Body of pancreas (tissue), 4 donors: Measurements from ENCODE around the gene LRRC56. TPM values are rescaled to one million over a fixed set of nuclear protein-coding genes. Genes with fewer than 3 reads are reported as not detected.

Experiments used
- ATAC-seq: fragments of 150-250 bp; one replicate; pipeline ENCODE4 v1.9.1; 2016
- DNase-seq, 4 donors: peaks; one replicate each; pipeline ENCODE4 v3.0.0-alpha.2; 2019
- H3K27ac ChIP-seq, 4 donors: fragments of 200-600 bp; sonication (generic); 1 replicate in 3 of 4; 2 replicates in 1 of 4; pipeline versions ENCODE4 v1.5.1 to v1.6.1; 2016 to 2019; ENCODE audit warnings: mild to moderate bottlenecking in 1 of 4, mixed read lengths in 1 of 4, moderate library complexity in 1 of 4
- H3K27me3 ChIP-seq, 2 donors: fragments of 200-600 bp; sonication (generic); one replicate each; pipeline ENCODE4 v1.6.0; 2016; ENCODE audit warnings: mild to moderate bottlenecking in 1 of 2
- H3K36me3 ChIP-seq, 2 donors: fragments of 200-600 bp; sonication (generic); replicated peaks in 1 of 2; 2 replicates each; pipeline ENCODE4 v1.5.1; 2016; ENCODE audit warnings: low read depth in 2 of 2; ENCODE audit not compliant: insufficient read depth in 1 of 2
- H3K4me1 ChIP-seq: fragments of 200-600 bp; sonication (generic); one replicate; pipeline ENCODE4 v1.6.0; 2016
- H3K4me3 ChIP-seq, 2 donors: fragments of 200-600 bp; sonication (generic); 1 replicate in 1 of 2; 2 replicates in 1 of 2; pipeline ENCODE4 v1.5.1; 2016 to 2019
- H3K9me3 ChIP-seq, 3 donors: fragments of 200-600 bp; sonication (generic); 1 replicate in 2 of 3; 2 replicates in 1 of 3; pipeline ENCODE4 v1.5.1; 2016
- POLR2A ChIP-seq, 3 donors: fragments of 450-650 bp; IDR thresholded peaks; one replicate each; pipeline ENCODE4 v1.6.1; 2016; ENCODE audit warnings: antibody characterized with exemption in 3 of 3, mild to moderate bottlenecking in 2 of 3
- whole genome bisulfite sequencing, 2 donors: methylation state at CpG; one replicate each; pipeline ENCODE4 v1.1.5; 2017; 5-methylcytosine and 5-hydroxymethylcytosine counted together
- intact Hi-C: fragments of 100-400 bp; cut with DNase I; formaldehyde crosslinking; loops from one replicate; pipeline ENCODE4 v1.15.1; 2023
- total RNA-seq, 2 donors: library from RNA; depleted of rRNA; stranded (reverse); fragments of >200 nt; gene quantifications; one replicate each; pipeline ENCODE4 v1.1.0, GENCODE V29; 2016
- TF ChIP-seq, protein P1 (sequence below), 7 experiments: fragments of 450-650 bp in 4 of 7; fragments of 200-600 bp in 3 of 7; sonication (generic) in 3 of 7; IDR thresholded peaks; one replicate each; pipeline ENCODE4 v1.5.1; 2016 to 2019; ENCODE audit warnings: antibody characterized with exemption in 7 of 7

The LRRC56 gene
- total RNA-seq, 2 donors from 2014 or later, result 1.6 to 2.3 TPM

DNA sequence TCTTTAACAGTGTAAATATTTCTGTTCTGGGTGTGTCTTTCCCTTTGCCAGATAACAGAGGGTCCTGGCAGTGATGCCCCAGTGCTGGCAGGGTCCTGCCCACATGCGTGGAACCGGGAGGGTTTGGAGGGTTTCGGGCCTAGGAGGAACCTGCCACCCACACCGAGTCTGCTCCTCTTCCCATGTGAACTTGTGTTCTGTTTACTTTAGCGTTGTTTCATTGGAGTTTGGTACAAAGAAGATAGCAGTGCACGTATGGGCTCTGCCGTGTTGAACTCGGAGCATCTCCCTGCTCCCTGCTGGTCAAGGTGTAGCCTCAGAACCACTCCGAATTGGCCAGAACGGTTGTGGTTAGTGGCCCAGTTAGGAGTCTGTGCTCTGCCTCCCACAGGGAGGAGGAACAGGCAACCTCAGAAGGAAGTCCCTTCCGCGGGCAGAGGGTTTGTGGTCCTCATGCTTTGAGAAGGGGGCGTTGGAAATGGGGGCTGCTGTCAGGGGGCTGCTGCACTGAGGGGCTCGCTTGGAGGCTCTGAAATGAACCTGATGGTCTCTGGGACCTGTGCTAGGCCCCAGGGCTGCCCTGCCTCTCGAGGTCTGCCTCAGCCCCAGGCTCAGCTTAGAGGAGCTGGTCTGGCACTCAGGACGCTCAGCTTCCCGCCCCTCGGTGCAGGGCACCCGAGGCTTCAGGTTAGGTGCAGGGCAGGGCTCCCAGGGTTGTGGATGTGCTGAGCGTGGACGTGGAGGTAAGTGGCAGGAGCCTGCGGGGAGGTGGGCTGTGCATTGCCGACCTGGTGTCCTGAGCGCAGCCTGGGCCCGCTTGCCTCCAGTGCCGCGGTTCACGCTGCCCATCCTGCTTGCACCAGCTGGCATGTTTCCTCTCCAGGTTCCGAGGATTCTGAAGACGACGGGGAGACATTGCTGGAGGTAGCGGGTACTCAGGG, 49.3 kb downstream of the LRRC56 start:
- H3K4me3 ChIP-seq, result no peak overlapping the region
- no peaks in the 10 kb centered on the region for H3K27me3 ChIP-seq
- ATAC-seq (no peak), DNase-seq (no peak)
- H3K4me1 ChIP-seq, result peaks cover 2% of the 10 kb centered on the region
- H3K9me3 ChIP-seq, result no peaks in the 10 kb centered on the region
- H3K36me3 ChIP-seq, result peaks cover 5 to 28% of the 10 kb centered on the region in 2 donors
- intact Hi-C loops, result no loop called here
- 81 to 85% methylated on average over 19 to 29 of the region's 32 CpGs for WGBS, 2 donors
- TF ChIP-seq POLR2A (IDR thresholded peaks at IDR 0.05), result no peak
- TF ChIP-seq, protein P1, sequence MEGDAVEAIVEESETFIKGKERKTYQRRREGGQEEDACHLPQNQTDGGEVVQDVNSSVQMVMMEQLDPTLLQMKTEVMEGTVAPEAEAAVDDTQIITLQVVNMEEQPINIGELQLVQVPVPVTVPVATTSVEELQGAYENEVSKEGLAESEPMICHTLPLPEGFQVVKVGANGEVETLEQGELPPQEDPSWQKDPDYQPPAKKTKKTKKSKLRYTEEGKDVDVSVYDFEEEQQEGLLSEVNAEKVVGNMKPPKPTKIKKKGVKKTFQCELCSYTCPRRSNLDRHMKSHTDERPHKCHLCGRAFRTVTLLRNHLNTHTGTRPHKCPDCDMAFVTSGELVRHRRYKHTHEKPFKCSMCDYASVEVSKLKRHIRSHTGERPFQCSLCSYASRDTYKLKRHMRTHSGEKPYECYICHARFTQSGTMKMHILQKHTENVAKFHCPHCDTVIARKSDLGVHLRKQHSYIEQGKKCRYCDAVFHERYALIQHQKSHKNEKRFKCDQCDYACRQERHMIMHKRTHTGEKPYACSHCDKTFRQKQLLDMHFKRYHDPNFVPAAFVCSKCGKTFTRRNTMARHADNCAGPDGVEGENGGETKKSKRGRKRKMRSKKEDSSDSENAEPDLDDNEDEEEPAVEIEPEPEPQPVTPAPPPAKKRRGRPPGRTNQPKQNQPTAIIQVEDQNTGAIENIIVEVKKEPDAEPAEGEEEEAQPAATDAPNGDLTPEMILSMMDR (IDR thresholded peaks at IDR 0.05), result no peak
- H3K27ac ChIP-seq, result peak overlapping the region in 1 of 4 donors; percentile 43

DNA sequence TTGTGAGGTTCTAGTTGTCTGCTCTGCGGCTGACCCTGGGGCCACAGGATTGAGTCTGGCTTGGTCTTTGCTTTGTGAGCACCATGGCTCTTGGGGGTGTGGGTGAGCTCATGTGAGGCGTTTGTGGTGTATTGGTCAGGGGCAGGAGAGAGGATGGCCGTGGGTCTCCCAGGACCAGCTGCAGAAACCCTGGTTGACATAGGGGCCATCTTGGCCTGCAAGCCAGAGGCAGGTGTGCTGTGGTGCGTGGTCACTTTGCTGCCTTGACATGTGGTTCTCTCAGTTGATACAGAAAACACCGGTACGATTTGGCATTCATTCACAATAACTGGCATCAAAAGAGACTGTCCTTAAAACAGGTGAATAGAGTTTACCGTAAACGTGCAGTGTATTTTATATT, 50.2 kb downstream of the LRRC56 start:
- ATAC-seq, result no peak
- Histone ChIP-seq H3K27me3 (no peaks in the 10 kb centered on the region), H3K4me3 (no peak overlapping the region), H3K9me3 (no peaks in the 10 kb centered on the region), H3K27ac (peak overlapping the region in 1 of 4 donors; percentile 43), H3K4me1 (no peaks in the 10 kb centered on the region), H3K36me3 (peaks cover 1 to 31% of the 10 kb centered on the region in 2 donors)
- no peak for DNase-seq
- 85 to 86% methylated on average over 7 to 8 of the region's 8 CpGs for WGBS, 2 donors
- no peak for TF ChIP-seq POLR2A (IDR thresholded peaks at IDR 0.05)
- TF ChIP-seq, protein P1 (IDR thresholded peaks at IDR 0.05), result no peak
- intact Hi-C loops, result no loop called here

DNA sequence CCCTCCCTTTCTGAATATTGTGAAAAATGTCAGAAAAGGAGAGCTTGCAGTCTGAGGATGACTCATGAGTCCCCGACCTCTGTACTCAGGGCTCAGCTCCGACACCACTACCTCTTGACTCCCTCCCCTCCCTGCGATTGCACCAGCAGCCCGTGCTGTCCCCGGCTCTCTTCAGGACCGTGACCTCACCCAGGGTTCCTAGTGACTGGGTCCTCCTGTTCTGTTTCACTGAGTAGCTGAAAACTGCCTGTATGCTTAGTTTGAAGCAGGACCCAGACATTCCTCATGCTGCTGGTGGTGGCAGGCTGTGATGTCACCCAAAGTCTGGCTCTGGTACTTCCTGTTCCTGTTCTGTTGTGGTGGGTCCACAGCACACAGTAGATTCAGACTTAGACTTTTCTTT, 50.7 kb downstream of the LRRC56 start:
- 74 to 81% methylated on average over 6 of the region's 6 CpGs for WGBS, 2 donors
- ATAC-seq, result peak; percentile 44
- H3K36me3 ChIP-seq, result peaks cover 6 to 33% of the 10 kb centered on the region in 2 donors

DNA sequence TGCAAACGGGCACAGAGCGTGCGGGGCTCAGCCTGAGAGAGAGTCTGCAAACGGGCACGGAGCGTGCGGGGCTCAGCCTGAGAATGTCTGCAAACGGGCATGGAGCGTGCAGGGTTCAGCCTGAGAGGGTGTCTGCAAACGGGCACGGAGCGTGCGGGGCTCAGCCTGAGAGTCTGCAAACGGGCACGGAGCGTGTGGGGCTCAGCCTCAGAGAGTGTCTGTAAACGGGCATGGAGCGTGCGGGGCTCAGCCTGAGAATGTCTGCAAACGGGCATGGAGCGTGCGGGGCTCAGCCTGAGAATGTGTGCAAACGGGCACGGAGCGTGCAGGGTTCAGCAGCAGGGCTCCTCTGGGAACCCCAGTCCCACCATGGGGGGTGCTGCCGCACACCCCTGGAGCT, 52.5 kb downstream of the LRRC56 start:
- no peaks in the 10 kb centered on the region for H3K4me1 ChIP-seq
- DNase-seq (no peak), ATAC-seq (no peak)
- H3K4me3 ChIP-seq, result no peak overlapping the region
- no peak for TF ChIP-seq POLR2A (IDR thresholded peaks at IDR 0.05)
- TF ChIP-seq, protein P1 (IDR thresholded peaks at IDR 0.05), result no peak
- no peak overlapping the region for H3K27ac ChIP-seq
- no peaks in the 10 kb centered on the region for H3K27me3 ChIP-seq
- H3K36me3 ChIP-seq, result peaks cover 18 to 40% of the 10 kb centered on the region in 2 donors
- intact Hi-C loops, result no loop called here
- no peaks in the 10 kb centered on the region for H3K9me3 ChIP-seq
- WGBS, 2 donors, result 93 to 96% methylated on average over 25 to 26 of the region's 26 CpGs

More for the DNA sequence above, 50.7 kb downstream of the LRRC56 start:
- peak in 1 of 4 donors; percentile 76 for DNase-seq
- no peak overlapping the region for H3K4me3 ChIP-seq
- no peaks in the 10 kb centered on the region for H3K9me3 ChIP-seq
- no peak for TF ChIP-seq POLR2A (IDR thresholded peaks at IDR 0.05)
- TF ChIP-seq, protein P1 (IDR thresholded peaks at IDR 0.05), result no peak
- peak overlapping the region in 1 of 4 donors; percentile 43 for H3K27ac ChIP-seq
- no peaks in the 10 kb centered on the region for H3K4me1 ChIP-seq
- no peaks in the 10 kb centered on the region for H3K27me3 ChIP-seq
- intact Hi-C loops, result no loop called here
